ENCODE results near the gene PDZD2.

PDZD2 gene

GRCh38 chr5:31867219-31867618, 228.3 kb downstream of the PDZD2 start:
- no peak for DNase-seq (ENCODE audit: low read depth in 2 of 2)

GRCh38 chr5:31880449-31880848, 241.5 kb downstream of the PDZD2 start:
- DNase-seq (ENCODE audit: low read depth in 2 of 2) = no peak

- DNase-seq (ENCODE audit: low read depth in 2 of 2) = no peak
Measured at GRCh38 chr5:31884896-31885295, 246.0 kb downstream of the PDZD2 start.

- DNase-seq (ENCODE audit: low read depth in 2 of 2) = no peak
Measured at GRCh38 chr5:31886206-31886605, 247.3 kb downstream of the PDZD2 start.

- no peak for DNase-seq (ENCODE audit: low read depth in 2 of 2)
Measured at GRCh38 chr5:31887556-31887955, 248.6 kb downstream of the PDZD2 start.

- DNase-seq (ENCODE audit: low read depth in 2 of 2) = no peak
Measured at GRCh38 chr5:31888564-31888963, 249.6 kb downstream of the PDZD2 start.

GRCh38 chr5:31889001-31889561, 250.2 kb downstream of the PDZD2 start:
- DNase-seq (ENCODE audit: low read depth in 2 of 2) = no peak

- DNase-seq (ENCODE audit: low read depth in 2 of 2) = no peak
Measured at GRCh38 chr5:31890046-31890445, 251.1 kb downstream of the PDZD2 start.

GRCh38 chr5:31894141-31894540, 255.2 kb downstream of the PDZD2 start:
- DNase-seq (ENCODE audit: low read depth in 2 of 2) = no peak

GRCh38 chr5:31895199-31895820, 256.4 kb downstream of the PDZD2 start:
- DNase-seq (ENCODE audit: low read depth in 2 of 2) = no peak

GRCh38 chr5:31898036-31898632, 259.2 kb downstream of the PDZD2 start:
- no peak for DNase-seq (ENCODE audit: low read depth in 2 of 2)

- no peak for DNase-seq (ENCODE audit: low read depth in 2 of 2)
Measured at GRCh38 chr5:31900296-31900865, 261.4 kb downstream of the PDZD2 start.

GRCh38 chr5:31901807-31902530, 263.0 kb downstream of the PDZD2 start:
- DNase-seq (ENCODE audit: low read depth in 2 of 2) = no peak

GRCh38 chr5:31908396-31908795, 269.5 kb downstream of the PDZD2 start:
- no peak for DNase-seq (ENCODE audit: low read depth in 2 of 2)

GRCh38 chr5:31909073-31909472, 270.1 kb downstream of the PDZD2 start:
- no peak for DNase-seq (ENCODE audit: low read depth in 2 of 2)

GRCh38 chr5:31911291-31912265, 272.6 kb downstream of the PDZD2 start:
- no peak for DNase-seq (ENCODE audit: low read depth in 2 of 2)

- no peak for DNase-seq (ENCODE audit: low read depth in 2 of 2)
Measured at GRCh38 chr5:31913808-31914207, 274.9 kb downstream of the PDZD2 start.

- DNase-seq (ENCODE audit: low read depth in 2 of 2) = no peak
Measured at GRCh38 chr5:31916327-31916726, 277.4 kb downstream of the PDZD2 start.

GRCh38 chr5:31918739-31919138, 279.8 kb downstream of the PDZD2 start:
- no peak for DNase-seq (ENCODE audit: low read depth in 2 of 2)

GRCh38 chr5:31921852-31922305, 282.9 kb downstream of the PDZD2 start:
- no peak for DNase-seq (ENCODE audit: low read depth in 2 of 2)

GRCh38 chr5:31924005-31924404, 285.1 kb downstream of the PDZD2 start:
- DNase-seq (ENCODE audit: low read depth in 2 of 2) = no peak

All from stimulated activated CD4-positive, alpha-beta T cell treated with anti-CD3 and anti-CD28 coated beads, Interleukin-1b, Interleukin-23, amount 100 ng/mL, for 1 hour (primary cell).